GM23248 (cell line): ENCODE results near the gene AOC2.

Source experiments
- EZH2 ChIP-seq: fragments of 200-600 bp; sonication (generic); IDR thresholded peaks from 2 replicates; pipeline ENCODE4 v1.6.1; 2018; ENCODE audit warnings: antibody characterized with exemption, mild to moderate bottlenecking; ENCODE audit not compliant: insufficient read depth, poor library complexity, severe bottlenecking
- EZH2phosphoT487 ChIP-seq: fragments of 200-600 bp; sonication (generic); IDR thresholded peaks from 2 replicates; pipeline ENCODE4 v1.6.1; 2018; ENCODE audit warnings: antibody characterized with exemption, moderate library complexity, mild to moderate bottlenecking, low read depth; ENCODE audit not compliant: insufficient read depth

GRCh38 chr17:42819939-42820535, 24.3 kb upstream of the AOC2 start:
- TF ChIP-seq EZH2 (no peak), EZH2phosphoT487 (no peak)
